HEK293 (cell line): ENCODE results near the gene PRSS23.

Source experiments
- CTCF ChIA-PET: fragments of 350-600 bp; formaldehyde crosslinking; extraction: SDS; loops from one replicate; lab custom pipeline; 2021; ENCODE audit warnings: antibody characterized with exemption; lab: Yijun Ruan, JAX
- POLR2A ChIA-PET: fragments of 300-600 bp; formaldehyde crosslinking; extraction: SDS; loops from one replicate; lab custom pipeline; 2020; ENCODE audit warnings: antibody characterized with exemption, inconsistent platforms; lab: Yijun Ruan, JAX
- H3K27ac ChIP-seq: fragments of 200-500 bp; sonication (Bioruptor generic); 2 replicates; pipeline ENCODE4 v1.5.1; 2014; ENCODE audit warnings: low read depth, low read length, control low read depth, inconsistent platforms; ENCODE audit errors: extremely low read depth
- H3K36me3 ChIP-seq, 2 experiments: fragments of 200-500 bp in 1 of 2; sonication (Bioruptor generic) in 1 of 2; 1 replicate in 1 of 2; 2 replicates in 1 of 2; pipeline ENCODE4 v1.5.1; 2014 to 2017; ENCODE audit warnings: inconsistent platforms in 2 of 2, low read length in 2 of 2; ENCODE audit not compliant: control insufficient read depth in 2 of 2, insufficient read depth in 1 of 2
- H3K4me1 ChIP-seq: fragments of 200-500 bp; sonication (Bioruptor generic); 2 replicates; pipeline ENCODE4 v1.5.1; 2014; ENCODE audit warnings: mild to moderate bottlenecking, low read length, inconsistent platforms; ENCODE audit not compliant: control insufficient read depth, insufficient read depth
- H3K4me3 ChIP-seq: 2 replicates; pipeline ENCODE4 v1.5.1; 2011; ENCODE audit warnings: low read depth, mild to moderate bottlenecking, control low read depth, low read length, moderate library complexity
- H3K9me3 ChIP-seq: fragments of 200-500 bp; sonication (Bioruptor generic); 2 replicates; pipeline ENCODE4 v1.5.1; 2014; ENCODE audit warnings: low read depth, low read length, inconsistent platforms; ENCODE audit not compliant: control insufficient read depth, insufficient read depth
- KLF7 ChIP-seq: fragments of 450-650 bp; formaldehyde crosslinking; IDR thresholded peaks from 2 replicates; pipeline ENCODE4 v1.5.1; 2016; ENCODE audit warnings: missing biosample characterization, missing genetic modification characterization, borderline replicate concordance
- MZF1 ChIP-seq: fragments of 450-650 bp; formaldehyde crosslinking; IDR thresholded peaks from 2 replicates; pipeline ENCODE4 v1.5.1; 2017; ENCODE audit warnings: missing biosample characterization, missing genetic modification characterization, borderline replicate concordance
- OSR2 ChIP-seq: fragments of 450-650 bp; formaldehyde crosslinking; IDR thresholded peaks from 2 replicates; pipeline ENCODE4 v1.5.1; 2016; ENCODE audit warnings: missing biosample characterization, missing genetic modification characterization
- REPIN1 ChIP-seq: fragments of 450-650 bp; formaldehyde crosslinking; IDR thresholded peaks from 2 replicates; pipeline ENCODE4 v1.5.1; 2017; ENCODE audit warnings: missing biosample characterization, missing genetic modification characterization, low read depth
- SCRT1 ChIP-seq: fragments of 450-650 bp; formaldehyde crosslinking; IDR thresholded peaks from 2 replicates; pipeline ENCODE4 v1.5.1; 2016; ENCODE audit warnings: missing biosample characterization, missing genetic modification characterization, borderline replicate concordance
- SCRT2 ChIP-seq: fragments of 450-650 bp; formaldehyde crosslinking; IDR thresholded peaks from 2 replicates; pipeline ENCODE4 v1.5.1; 2016; ENCODE audit warnings: missing biosample characterization, missing genetic modification characterization
- SP2 ChIP-seq: fragments of 450-650 bp; formaldehyde crosslinking; IDR thresholded peaks from 2 replicates; pipeline ENCODE4 v1.5.1; 2016; ENCODE audit warnings: missing biosample characterization, missing genetic modification characterization
- WT1 ChIP-seq: fragments of 450-650 bp; formaldehyde crosslinking; IDR thresholded peaks from 2 replicates; pipeline ENCODE4 v1.5.1; 2016; ENCODE audit warnings: missing biosample characterization, missing genetic modification characterization
- ZBTB1 ChIP-seq: fragments of 450-650 bp; formaldehyde crosslinking; IDR thresholded peaks from 2 replicates; pipeline ENCODE4 v1.5.1; 2016; ENCODE audit warnings: missing biosample characterization, missing genetic modification characterization
- ZBTB20 ChIP-seq: fragments of 450-650 bp; formaldehyde crosslinking; IDR thresholded peaks from 2 replicates; pipeline ENCODE4 v1.5.1; 2016; ENCODE audit warnings: missing biosample characterization, missing genetic modification characterization
- ZBTB7A ChIP-seq: fragments of 450-650 bp; formaldehyde crosslinking; IDR thresholded peaks from 2 replicates; pipeline ENCODE4 v1.5.1; 2016; ENCODE audit warnings: low read depth, missing biosample characterization, missing genetic modification characterization
- ZBTB8A ChIP-seq: fragments of 450-650 bp; formaldehyde crosslinking; IDR thresholded peaks from 2 replicates; pipeline ENCODE4 v1.5.1; 2016; ENCODE audit warnings: missing biosample characterization, missing genetic modification characterization
- ZNF121 ChIP-seq: fragments of 450-650 bp; formaldehyde crosslinking; IDR thresholded peaks from 2 replicates; pipeline ENCODE4 v1.5.1; 2016; ENCODE audit warnings: missing biosample characterization, missing genetic modification characterization
- ZNF138 ChIP-seq: fragments of 450-650 bp; formaldehyde crosslinking; IDR thresholded peaks from 2 replicates; pipeline ENCODE4 v1.5.1; 2016; ENCODE audit warnings: missing biosample characterization, missing genetic modification characterization, borderline replicate concordance
- ZNF24 ChIP-seq: fragments of 450-650 bp; formaldehyde crosslinking; IDR thresholded peaks from 2 replicates; pipeline ENCODE4 v1.5.1; 2016; ENCODE audit warnings: missing biosample characterization, missing genetic modification characterization
- ZNF341 ChIP-seq: fragments of 450-650 bp; formaldehyde crosslinking; IDR thresholded peaks from 2 replicates; pipeline ENCODE4; 2016; ENCODE audit warnings: low read depth, missing biosample characterization, missing genetic modification characterization
- ZNF48 ChIP-seq: fragments of 450-650 bp; formaldehyde crosslinking; IDR thresholded peaks from 2 replicates; pipeline ENCODE4 v1.5.1; 2016; ENCODE audit warnings: missing biosample characterization, missing genetic modification characterization
- ZNF561 ChIP-seq: fragments of 450-650 bp; IDR thresholded peaks from 2 replicates; pipeline ENCODE4 v1.5.1; 2018; ENCODE audit warnings: missing biosample characterization, missing genetic modification characterization, borderline replicate concordance
- ZNF610 ChIP-seq: fragments of 450-650 bp; formaldehyde crosslinking; IDR thresholded peaks from 2 replicates; pipeline ENCODE4 v1.5.1; 2016; ENCODE audit warnings: missing biosample characterization, missing genetic modification characterization, borderline replicate concordance
- ZNF623 ChIP-seq: fragments of 450-650 bp; formaldehyde crosslinking; IDR thresholded peaks from 2 replicates; pipeline ENCODE4 v1.5.1; 2016; ENCODE audit warnings: missing biosample characterization, missing genetic modification characterization
- ZNF629 ChIP-seq: fragments of 450-650 bp; formaldehyde crosslinking; IDR thresholded peaks from 2 replicates; pipeline ENCODE4 v1.5.1; 2017; ENCODE audit warnings: missing biosample characterization, missing genetic modification characterization
- TF ChIP-seq, protein P1 (sequence below): fragments of 450-650 bp; formaldehyde crosslinking; IDR thresholded peaks from 2 replicates; pipeline ENCODE4 v1.5.1; 2016; ENCODE audit warnings: missing biosample characterization, missing genetic modification characterization
- TF ChIP-seq, protein P2 (sequence below): fragments of 450-650 bp; formaldehyde crosslinking; IDR thresholded peaks from 2 replicates; pipeline ENCODE4 v1.5.1; 2017; ENCODE audit warnings: missing biosample characterization, missing genetic modification characterization
- TF ChIP-seq, protein P3 (sequence below): fragments of 450-650 bp; formaldehyde crosslinking; IDR thresholded peaks from 2 replicates; pipeline ENCODE4 v1.5.1; 2017; ENCODE audit warnings: missing biosample characterization, missing genetic modification characterization
- TF ChIP-seq, protein P4 (sequence below): fragments of 450-650 bp; formaldehyde crosslinking; IDR thresholded peaks from 2 replicates; pipeline ENCODE4 v1.5.1; 2017; ENCODE audit warnings: missing biosample characterization, missing genetic modification characterization

PRSS23 gene

DNA sequence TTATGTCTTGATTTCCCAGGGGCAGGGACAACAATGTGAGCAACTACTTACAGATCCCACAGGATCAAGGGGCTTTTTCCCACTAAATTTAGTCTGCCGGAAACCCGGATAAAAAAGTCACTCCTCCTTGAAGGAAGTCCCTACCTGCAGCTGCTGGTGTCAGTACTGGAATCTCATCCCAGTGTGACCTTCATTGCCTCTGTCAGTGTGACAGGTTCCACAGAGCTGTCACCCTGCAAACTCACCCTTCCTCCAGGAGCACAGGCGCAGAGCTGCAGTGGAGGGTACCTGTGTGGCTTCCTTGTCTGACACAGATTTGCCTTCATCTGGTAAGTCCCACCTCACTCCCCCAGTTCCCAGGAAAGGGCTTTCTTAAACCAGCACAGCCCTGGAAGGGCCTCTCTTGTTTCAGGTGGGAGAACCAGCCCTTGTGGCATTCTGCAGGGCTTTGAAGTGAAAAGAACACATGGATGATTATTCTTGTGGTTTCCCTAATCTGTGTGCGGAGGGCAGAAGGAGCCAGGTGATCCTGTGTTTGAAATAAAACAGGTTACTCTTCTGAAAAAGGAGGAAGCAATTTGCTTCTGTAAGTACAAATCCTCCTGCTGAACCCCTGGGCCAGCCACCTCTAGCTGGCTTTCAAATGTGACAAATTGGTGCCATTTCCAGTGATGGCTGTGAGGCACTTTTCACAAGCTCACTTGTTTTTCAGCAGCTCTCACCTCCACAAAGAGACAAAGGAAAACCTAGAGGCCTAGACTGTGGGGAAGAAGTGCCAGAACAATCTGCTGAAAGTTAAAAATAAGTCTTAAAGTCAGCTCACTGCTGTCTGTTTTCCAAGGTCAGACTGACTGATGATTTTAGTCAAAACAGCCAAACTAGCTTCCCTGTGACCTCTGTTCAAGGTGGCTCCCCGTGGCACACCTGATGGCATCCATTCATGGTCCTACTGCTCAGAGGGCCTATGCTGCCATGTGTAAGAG is 9.2 kb upstream of the PRSS23 start:
- Histone ChIP-seq H3K9me3 (no peaks in the 10 kb centered on the region), H3K27ac (peak overlapping the region; percentile 77), H3K4me3 (no peak overlapping the region), H3K36me3 (no peaks in the 10 kb centered on the region), H3K4me1 (peaks cover 36% of the 10 kb centered on the region)
- ChIA-PET CTCF (interaction anchor here (0.5 to 1.2 kb wide), 5 partner anchors 9 to 1104 kb away, joined by 3 to 4 read pairs (median 3); partner anchors contain the start of gene PRSS23), POLR2A (interaction anchor here (0.9 to 1.0 kb wide), 2 partner anchors 8 to 334 kb away, joined by 3 read pairs; no protein-coding TSS in a partner anchor)
- TF ChIP-seq ZNF121 (tag by site-specific recombination) (no peak), SP2 (tag by site-specific recombination) (peak; percentile 32; the same call in 1 of the 2 replicates)

DNA sequence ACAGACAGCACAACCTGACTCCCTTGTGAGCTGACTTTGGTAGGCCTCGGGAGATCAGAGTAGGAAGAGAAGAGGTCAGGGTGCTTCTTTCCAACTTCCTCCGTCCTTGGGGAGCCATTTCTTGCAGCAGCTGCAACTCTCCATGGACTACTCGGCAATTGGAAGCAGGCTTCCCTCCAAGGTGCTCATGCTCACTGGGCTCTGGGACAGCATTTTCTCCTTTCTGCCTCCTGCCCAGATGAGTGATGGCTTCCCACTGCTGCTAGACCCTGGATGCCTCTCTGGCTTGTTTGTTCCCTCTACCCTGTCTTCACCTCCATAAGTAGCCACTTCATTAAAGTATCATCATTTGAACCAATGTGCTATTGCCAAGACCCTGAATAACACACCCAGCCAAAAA is 8.2 kb upstream of the PRSS23 start:
- CTCF ChIA-PET = interaction anchor here (0.8 to 1.0 kb wide), 3 partner anchors 9 to 156 kb away, joined by 3 to 4 read pairs (median 4); no protein-coding TSS in a partner anchor
- Histone ChIP-seq H3K36me3 (no peaks in the 10 kb centered on the region), H3K9me3 (no peaks in the 10 kb centered on the region), H3K4me3 (no peak overlapping the region), H3K4me1 (peaks cover 36% of the 10 kb centered on the region), H3K27ac (0 out of 2 replicates have a peak overlapping the region, but pooled peaks have one; percentile 40)
- POLR2A ChIA-PET = no interaction called here
- TF ChIP-seq, protein P1, sequence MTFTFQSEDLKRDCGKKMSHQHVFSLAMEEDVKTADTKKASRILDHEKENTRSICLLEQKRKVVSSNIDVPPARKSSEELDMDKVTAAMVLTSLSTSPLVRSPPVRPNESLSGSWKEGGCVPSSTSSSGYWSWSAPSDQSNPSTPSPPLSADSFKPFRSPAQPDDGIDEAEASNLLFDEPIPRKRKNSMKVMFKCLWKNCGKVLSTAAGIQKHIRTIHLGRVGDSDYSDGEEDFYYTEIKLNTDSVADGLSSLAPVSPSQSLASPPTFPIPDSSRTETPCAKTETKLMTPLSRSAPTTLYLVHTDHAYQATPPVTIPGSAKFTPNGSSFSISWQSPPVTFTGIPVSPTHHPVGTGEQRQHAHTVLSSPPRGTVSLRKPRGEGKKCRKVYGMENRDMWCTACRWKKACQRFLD (tag by site-specific recombination) = no peak
- TF ChIP-seq MZF1 (tag by site-specific recombination) = peak; percentile 30; the same call in 1 of the 2 replicates
- no peak for TF ChIP-seq SCRT1 (tag by site-specific recombination)
- no peak for TF ChIP-seq ZBTB7A (tag by site-specific recombination)
- TF ChIP-seq OSR2 (tag by site-specific recombination) = no peak

DNA sequence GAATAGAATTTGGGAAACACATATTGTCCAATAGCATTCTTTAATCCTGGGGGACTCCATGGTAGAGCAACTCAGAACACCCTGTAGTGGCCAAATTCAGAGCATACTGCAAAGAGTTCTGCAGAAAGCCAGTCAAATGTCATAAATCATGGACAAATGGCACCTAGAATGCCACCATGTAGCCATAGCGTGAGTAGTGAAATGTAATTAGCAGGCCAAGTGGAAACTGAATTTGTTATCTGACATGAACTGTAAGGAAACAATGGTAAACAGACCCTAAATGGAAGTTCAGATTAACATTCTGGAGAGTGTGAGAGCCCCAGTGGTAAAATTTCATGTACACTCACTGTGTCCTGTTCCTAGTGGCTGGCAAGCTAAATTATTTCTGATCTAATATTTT is 7.0 kb upstream of the PRSS23 start:
- POLR2A ChIA-PET = interaction anchor here (0.8 kb wide), 1 partner anchor 52 kb away, joined by 3 read pairs; no protein-coding TSS in a partner anchor
- Histone ChIP-seq H3K9me3 (no peaks in the 10 kb centered on the region), H3K4me1 (peaks cover 36% of the 10 kb centered on the region), H3K4me3 (no peak overlapping the region), H3K27ac (no peak overlapping the region; the same call in 1 of the 2 replicates), H3K36me3 (no peaks in the 10 kb centered on the region)
- CTCF ChIA-PET = interaction anchor here (0.5 to 1.0 kb wide), 3 partner anchors 11 to 393 kb away, joined by 3 to 4 read pairs (median 4); no protein-coding TSS in a partner anchor
- no peak for TF ChIP-seq ZNF623
- TF ChIP-seq ZNF341 (tag by site-specific recombination) = no peak
- no peak for TF ChIP-seq ZNF561 (tag by site-specific recombination)
- no peak for TF ChIP-seq ZNF48 (tag by site-specific recombination)
- TF ChIP-seq ZNF629 (tag by site-specific recombination) = 0 out of 2 replicates have a peak, but pooled peaks have one; percentile 43
- no peak for TF ChIP-seq WT1 (tag by site-specific recombination)
- TF ChIP-seq ZBTB8A (tag by site-specific recombination) = 0 out of 2 replicates have a peak, but pooled peaks have one; percentile 22
- peak; percentile 45; the same call in 1 of the 2 replicates for TF ChIP-seq ZBTB20
- TF ChIP-seq ZNF138 = no peak
- TF ChIP-seq KLF7 = no peak
- TF ChIP-seq ZNF610 (tag by site-specific recombination) = no peak
- TF ChIP-seq ZBTB1 (tag by site-specific recombination) = no peak
- no peak for TF ChIP-seq SCRT2 (tag by site-specific recombination)
- TF ChIP-seq REPIN1 (tag by site-specific recombination) = no peak
- TF ChIP-seq, protein P2, sequence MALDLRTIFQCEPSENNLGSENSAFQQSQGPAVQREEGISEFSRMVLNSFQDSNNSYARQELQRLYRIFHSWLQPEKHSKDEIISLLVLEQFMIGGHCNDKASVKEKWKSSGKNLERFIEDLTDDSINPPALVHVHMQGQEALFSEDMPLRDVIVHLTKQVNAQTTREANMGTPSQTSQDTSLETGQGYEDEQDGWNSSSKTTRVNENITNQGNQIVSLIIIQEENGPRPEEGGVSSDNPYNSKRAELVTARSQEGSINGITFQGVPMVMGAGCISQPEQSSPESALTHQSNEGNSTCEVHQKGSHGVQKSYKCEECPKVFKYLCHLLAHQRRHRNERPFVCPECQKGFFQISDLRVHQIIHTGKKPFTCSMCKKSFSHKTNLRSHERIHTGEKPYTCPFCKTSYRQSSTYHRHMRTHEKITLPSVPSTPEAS (tag by site-specific recombination) = no peak
- 0 out of 2 replicates have a peak, but pooled peaks have one; percentile 40 for TF ChIP-seq ZNF24 (tag by site-specific recombination)
- TF ChIP-seq, protein P3, sequence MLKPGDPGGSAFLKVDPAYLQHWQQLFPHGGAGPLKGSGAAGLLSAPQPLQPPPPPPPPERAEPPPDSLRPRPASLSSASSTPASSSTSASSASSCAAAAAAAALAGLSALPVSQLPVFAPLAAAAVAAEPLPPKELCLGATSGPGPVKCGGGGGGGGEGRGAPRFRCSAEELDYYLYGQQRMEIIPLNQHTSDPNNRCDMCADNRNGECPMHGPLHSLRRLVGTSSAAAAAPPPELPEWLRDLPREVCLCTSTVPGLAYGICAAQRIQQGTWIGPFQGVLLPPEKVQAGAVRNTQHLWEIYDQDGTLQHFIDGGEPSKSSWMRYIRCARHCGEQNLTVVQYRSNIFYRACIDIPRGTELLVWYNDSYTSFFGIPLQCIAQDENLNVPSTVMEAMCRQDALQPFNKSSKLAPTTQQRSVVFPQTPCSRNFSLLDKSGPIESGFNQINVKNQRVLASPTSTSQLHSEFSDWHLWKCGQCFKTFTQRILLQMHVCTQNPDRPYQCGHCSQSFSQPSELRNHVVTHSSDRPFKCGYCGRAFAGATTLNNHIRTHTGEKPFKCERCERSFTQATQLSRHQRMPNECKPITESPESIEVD (tag by site-specific recombination) = peak; percentile 84
- TF ChIP-seq, protein P4, sequence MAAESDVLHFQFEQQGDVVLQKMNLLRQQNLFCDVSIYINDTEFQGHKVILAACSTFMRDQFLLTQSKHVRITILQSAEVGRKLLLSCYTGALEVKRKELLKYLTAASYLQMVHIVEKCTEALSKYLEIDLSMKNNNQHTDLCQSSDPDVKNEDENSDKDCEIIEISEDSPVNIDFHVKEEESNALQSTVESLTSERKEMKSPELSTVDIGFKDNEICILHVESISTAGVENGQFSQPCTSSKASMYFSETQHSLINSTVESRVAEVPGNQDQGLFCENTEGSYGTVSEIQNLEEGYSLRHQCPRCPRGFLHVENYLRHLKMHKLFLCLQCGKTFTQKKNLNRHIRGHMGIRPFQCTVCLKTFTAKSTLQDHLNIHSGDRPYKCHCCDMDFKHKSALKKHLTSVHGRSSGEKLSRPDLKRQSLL (tag by site-specific recombination) = no peak
